ENCODE results near the gene KRT7. TPM values are rescaled to one million over a fixed set of nuclear protein-coding genes. Genes with fewer than 3 reads are reported as not detected.

The KRT7 gene
- total RNA-seq, 2 donors from 2014 or later, result 0.78 to 0.89 TPM

DNA sequence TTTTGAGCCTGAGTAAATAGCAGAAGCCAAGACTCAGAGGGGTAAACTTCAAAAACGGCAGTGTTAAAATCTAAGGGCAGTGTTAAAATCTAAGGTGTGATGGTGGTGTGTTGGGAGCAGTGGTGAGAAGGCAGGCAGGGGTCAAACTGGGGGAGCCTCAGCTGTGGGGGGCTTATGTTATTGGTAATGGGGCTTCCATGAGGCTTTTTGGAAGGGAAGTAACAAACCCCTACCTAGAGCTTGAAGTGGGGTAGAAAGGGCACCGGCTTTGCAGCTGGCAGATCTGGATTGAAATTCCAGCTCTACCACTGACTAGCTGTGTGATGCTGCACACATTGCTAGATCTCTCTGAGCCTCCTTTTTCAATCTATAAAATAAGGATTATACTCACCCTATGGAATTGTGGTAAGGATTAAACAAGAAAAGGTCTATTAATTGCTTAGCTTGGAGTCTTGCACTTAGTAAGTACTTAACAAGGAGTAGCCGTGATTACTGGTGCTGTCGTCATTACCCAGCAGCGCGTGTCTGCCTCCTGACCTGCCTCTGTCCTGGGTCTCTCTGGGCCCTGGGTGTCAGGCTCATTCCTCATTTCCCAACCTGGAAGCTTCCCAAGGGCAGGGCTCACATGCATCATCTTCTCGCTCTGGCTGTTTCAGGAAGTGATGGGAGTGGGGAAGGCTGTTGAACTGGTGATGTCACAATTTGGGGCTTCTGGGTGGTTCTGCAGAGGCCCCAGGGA is 22.7 kb upstream of the KRT7 start:
- DNase-seq (no peak), ATAC-seq (no peak)
- intact Hi-C loops (cut with DNase I, micrococcal nuclease), result no loop called here

DNA sequence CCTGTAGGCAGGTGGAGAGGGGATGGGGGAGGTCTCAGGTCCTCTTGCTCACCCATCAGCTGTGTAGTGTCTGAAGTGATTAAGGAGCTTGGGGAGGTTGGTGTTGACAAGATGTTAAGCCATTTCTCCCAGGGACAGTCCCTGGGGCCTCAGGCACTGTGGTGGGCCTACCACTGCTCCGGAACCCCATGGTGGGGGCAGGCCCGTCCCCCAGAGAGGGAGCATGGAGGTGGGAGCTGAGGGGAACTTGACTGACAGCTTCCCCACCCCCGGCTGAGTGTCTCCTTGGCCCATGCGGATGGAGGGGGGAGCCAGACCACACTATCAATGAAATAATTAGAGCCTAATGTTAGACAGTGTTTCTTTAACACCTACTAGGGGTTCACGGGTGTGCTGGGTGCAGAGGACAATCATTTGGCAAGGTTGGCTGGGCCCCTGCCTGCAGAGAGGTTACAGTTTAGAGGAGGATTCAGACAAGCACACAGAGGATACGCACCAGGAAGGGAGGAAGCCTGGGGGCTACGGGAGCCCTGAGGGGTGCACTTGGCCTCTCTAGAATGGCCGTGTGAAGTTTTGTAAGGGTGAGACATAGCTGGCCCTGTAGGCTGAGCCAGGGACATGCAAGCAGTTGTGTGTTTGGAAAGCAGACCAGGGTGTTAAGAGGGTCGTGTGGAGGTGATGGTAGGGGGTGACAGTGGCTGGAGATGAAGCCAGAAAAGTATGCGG is 22.0 kb upstream of the KRT7 start:
- DNase-seq (no peak), ATAC-seq (no peak)
- intact Hi-C loops (cut with DNase I, micrococcal nuclease), result no loop called here

DNA sequence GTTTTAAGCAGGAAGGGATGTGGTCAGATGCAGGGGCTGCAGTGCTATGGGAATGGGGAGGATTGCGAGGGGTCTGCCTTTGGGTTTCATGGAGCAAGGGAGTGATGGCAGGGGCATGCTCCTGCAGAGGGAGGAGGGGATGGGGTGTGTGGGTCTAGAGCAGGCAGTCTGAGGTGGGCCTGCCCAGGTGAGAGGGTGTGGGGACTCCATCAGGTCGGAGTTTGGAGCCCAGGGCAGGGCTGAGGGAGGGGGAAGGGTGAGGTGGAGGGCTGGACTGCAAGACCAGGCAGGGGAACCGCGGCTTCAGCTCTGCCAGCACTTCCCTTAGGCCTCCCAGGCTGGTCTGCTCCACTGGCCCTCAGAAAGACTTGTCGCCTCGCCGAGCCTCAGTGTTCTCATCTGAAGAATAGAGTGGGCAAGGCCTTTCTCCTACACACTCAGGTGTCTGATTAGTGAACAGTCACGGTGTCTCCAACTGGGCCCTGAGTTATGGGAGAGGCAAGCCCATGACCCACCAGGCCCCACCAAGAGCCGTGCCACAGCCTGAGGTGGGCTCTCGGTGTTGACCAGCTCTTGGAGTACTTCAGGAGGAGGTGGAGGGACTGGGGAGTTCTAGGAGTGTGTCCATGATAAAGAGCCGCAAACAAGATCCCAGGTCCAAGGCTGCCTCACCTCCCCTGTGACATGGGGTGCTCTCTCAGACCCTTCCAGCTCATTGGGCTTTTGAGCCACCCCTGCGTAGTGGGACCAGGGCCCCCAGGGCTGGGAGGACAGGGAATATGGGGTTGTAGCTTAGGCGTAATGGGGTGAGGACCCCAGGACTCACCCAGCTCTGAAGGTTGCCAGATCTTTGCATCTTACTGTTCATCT is 21.1 kb upstream of the KRT7 start:
- peak in 1 of 2 donors; percentile 21 for DNase-seq
- no peak for ATAC-seq
- intact Hi-C loops (cut with DNase I, micrococcal nuclease), result no loop called here

DNA sequence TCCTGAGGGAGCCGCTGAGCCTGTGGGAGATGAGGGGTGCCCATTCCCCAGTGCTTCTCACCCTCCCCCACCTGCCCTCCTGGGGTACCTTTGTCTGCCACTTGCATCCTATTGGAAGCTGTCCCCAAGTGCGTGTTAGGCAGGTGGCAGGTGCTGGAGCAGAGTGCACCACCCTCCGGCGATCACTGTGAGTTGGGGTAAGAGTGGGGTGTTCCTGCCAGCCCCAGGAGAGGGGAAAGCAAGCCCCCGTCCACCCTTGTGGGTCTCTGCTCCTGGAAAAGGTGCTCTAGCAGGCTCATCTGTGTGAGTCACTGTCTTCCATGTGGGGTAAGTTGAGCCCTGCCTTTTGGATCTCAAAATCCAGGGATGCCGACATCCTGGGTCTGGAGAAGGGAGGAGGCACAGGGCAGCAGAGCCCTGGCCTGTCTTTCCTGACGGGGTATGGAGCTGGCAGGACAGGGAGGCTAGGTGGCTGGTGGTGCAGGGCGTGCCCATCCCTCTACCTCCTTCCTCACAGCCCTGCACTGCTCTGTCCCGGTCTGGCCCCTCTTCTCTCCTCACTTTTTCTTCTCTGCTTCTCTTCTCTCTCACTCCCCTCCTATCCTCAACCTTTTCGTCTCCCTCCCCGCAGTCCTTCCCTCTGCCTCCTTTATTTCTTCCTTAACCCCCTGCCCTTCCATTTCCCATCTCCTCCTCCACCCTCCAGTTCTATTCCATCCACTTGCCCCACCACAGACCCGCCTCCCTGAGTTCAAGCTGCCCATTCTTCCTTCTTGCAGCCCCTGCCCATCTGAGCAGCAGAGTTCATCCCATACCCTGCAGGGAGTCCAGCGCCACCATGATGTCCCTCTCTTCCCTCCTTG is 20.1 kb upstream of the KRT7 start:
- DNase-seq (no peak), ATAC-seq (no peak)
- intact Hi-C loops (cut with DNase I, micrococcal nuclease), result no loop called here

DNA sequence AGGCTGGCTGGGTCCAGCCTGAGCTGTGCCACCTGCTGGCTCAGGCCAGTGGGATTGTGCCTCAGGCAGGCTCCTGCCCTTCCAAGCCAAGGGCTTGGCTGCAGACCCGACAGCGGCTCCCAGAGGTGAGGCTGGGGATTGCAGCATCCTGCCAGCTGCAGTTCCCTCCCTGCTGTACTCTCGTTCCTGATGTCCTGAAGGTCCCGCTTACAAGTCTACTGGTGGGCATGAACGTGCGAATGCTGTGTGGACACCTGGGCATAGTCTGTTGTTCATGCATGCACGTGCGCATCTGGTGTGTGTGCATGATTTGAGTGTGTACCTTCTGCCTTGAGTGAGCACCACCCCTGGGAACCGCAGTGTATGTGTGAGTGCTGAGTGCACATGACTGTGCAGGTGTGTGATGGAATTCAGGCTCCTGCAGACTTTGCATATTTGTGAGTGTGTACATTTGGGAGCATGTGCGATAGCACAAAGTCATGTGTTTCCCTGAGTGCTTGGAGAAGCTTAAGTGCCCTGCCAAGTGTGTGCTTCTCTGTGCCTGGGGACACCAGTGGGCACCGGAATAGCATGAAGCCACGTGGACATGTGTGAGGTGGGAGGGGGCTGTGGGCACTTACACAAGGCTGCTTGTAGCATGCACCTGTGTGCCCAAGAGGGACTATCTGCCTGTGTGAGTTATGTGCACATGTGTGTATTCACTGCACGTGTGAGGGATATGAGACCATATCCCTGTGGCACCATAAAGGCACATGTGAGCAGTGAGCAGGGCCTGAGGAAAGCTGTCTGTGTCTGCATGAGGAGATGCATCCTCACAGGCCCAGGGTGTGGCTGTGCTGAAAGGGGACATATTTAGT is 19.3 kb upstream of the KRT7 start:
- intact Hi-C loops (cut with DNase I, micrococcal nuclease), result no loop called here
- ATAC-seq (peak; percentile 81), DNase-seq (peak; percentile 71 to 73)

DNA sequence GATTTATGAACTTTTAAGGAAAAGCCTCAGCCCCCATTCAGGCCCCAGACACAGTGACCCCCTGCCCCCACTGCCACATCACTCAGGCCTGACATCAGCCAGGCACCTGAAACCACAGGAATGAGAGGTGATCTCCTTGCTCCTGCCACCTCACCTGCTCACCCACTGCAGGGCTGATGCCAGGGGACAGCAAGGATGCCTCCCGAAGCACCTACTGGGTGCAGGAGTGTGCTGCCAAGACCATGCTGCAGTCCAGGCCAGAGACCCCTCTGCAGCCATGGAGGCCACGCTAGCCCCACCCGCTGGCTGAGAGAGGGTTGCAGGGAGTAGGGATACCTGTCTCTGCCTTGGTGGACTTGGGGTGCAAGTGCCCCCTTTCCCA is 18.6 kb upstream of the KRT7 start:
- DNase-seq (no peak), ATAC-seq (no peak)
- intact Hi-C loops (cut with DNase I, micrococcal nuclease), result no loop called here

DNA sequence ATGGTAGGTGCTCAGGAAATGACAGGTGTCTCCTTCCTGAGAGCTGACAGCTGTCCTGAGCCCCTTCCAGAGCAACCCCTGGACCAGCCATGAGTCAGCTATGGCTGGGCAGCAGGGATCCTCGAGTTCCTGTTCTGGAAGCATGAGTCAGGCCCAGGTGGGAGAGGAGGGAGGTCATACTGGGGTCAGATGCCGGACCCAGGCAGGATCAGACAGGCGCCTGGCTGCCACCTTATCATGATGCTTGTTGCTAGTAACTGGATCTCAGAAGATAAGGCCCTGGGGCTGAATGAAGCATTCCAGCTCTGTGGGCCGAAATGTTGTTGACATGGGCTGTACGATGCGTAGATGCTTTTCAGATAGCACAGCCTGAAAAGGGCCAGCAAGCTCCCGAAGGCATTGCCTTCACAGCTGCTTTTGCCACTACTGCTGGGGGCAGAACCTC is 17.4 kb upstream of the KRT7 start:
- intact Hi-C loops (cut with DNase I, micrococcal nuclease), result no loop called here
- ATAC-seq (no peak), DNase-seq (peak in 1 of 2 donors; percentile 22)

DNA sequence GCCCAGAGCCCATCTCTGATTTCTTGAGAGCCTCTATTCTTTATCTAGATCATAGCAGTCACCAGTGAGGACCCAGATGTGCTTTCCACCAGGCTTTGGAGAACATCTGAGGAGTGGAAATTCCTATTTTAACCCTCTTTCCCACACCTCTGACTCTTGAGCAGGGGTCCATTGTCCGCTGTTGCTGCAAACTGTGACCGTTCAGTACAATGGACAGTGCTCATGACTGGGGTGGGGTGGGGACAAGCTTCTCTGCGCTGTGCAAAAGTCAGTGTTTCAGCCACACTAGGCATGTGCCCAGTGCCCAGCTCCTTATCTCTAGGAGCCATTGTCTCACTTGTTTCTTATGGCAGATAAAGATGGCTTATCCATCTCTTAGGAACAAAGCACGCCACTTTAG is 16.9 kb upstream of the KRT7 start:
- intact Hi-C loops (cut with DNase I, micrococcal nuclease), result no loop called here
- no peak for DNase-seq
- no peak for ATAC-seq

DNA sequence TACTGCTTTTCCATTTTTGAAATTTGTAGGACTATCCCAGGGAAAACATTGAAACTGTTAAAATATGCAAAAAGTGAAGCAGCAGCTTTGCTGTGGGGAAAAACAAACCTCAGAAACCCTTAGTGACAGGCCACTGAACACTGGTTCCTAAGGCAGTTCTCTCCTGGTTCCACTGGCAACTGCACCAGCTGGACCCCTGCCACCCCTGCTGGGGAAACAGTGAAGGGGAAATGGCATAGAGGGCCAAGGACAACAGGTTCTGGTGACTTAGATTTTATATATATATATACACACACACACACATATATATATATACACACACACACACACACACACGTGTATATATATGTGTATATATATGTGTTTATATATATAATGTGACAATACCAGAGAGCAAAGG is 16.2 kb upstream of the KRT7 start:
- intact Hi-C loops (cut with DNase I, micrococcal nuclease), result no loop called here

DNA sequence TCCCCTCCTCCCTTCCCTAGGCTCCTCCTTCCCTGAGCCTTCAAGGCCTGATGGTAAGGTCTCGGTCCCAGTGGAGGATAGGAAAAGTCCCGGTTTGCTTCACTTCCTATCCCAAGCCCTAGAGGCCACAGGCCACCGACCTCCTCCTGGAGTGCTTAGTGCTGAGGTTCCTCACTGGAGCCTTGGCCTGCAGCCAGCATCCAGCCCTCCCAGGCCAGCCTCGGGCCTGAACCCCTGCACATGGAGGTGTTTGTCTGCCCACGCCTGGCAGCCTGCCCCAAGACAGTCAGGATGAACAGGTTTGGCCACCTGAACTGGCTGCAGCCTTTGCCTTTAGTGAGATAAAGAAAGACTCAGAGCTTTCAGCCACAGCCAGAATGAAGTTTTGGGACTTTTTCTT is 15.8 kb upstream of the KRT7 start:
- ATAC-seq (peak; percentile 81), DNase-seq (peak; percentile 83 to 86)
- intact Hi-C loops (cut with DNase I, micrococcal nuclease), result no loop called here

More for the DNA sequence above, 16.2 kb upstream of the KRT7 start:
- DNase-seq (peak in 1 of 2 donors; percentile 26), ATAC-seq (no peak)

DNA sequence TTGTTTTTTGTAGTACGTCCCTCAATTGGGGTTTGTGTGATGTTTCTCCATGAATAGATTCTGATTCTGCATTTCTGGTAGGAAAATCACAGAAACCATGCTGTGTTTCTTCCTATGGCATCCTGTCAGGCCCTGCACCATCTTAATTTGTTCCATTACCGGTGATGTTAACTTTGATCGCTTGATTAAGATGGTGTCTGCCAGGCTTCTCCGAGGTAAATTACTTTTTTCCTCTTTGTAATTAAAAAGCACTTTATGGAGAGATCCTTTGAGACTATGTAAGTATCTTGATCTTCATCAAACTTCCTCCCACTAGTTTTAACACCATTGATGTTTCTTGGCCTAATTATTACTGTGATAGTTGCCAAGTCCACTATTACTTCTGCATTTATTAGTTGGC is 15.0 kb upstream of the KRT7 start:
- DNase-seq (no peak), ATAC-seq (no peak)
- intact Hi-C loops (cut with DNase I, micrococcal nuclease), result no loop called here

DNA sequence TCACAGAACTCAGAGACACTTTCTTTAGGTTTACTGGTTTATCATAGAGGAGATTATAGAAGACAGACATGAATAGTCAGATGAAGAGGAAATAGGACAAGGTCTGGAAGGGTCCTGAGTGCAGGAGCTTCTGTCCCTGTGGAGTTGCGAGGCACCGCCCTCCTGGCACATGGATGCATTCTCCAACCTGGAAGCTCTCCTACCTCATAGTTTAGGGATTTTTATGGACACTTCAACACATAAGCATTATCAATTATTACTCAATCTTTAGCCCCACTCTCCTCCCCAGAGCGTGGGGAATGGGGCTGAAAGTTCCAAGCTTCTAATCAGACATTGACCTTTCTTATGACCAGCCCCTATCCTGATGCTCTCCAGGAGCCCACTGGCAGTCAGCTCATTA is 12.6 kb upstream of the KRT7 start:
- no peak for ATAC-seq
- no peak for DNase-seq
- intact Hi-C loops (cut with DNase I, micrococcal nuclease), result no loop called here

DNA sequence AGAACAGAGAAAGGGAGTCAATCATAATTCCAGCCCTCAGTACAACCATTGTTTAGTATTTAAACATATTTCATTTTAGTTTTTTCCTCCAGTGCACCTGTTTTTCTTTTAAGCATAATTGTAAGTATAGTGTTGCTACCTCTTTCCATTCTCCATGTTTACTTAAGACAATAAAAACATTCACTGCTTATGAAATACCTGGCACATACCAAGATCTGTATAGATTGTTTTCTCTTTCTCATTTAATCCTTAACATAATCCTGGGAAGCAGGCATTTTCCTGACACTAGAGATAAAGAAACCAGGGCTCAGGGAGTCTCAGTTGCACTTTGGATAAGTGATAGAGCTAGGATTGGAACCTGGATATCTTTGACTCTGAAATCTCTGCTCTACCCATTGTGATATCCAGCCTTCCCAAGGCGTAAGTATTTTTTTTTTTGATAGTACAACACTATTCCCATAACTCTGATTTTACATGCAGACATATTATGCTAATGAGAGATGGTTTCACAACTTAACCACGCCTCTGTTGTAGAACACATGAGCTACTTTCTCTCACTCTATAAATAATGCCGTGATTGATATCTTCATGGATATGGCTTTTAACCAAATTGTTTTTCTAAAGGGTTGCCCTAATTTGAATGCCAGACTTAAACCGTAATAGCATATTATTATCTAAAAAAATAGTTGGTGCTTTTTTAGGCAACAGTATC is 11.8 kb upstream of the KRT7 start:
- intact Hi-C loops (cut with DNase I, micrococcal nuclease), result no loop called here
- ATAC-seq, result peak; percentile 14
- DNase-seq, result no peak

DNA sequence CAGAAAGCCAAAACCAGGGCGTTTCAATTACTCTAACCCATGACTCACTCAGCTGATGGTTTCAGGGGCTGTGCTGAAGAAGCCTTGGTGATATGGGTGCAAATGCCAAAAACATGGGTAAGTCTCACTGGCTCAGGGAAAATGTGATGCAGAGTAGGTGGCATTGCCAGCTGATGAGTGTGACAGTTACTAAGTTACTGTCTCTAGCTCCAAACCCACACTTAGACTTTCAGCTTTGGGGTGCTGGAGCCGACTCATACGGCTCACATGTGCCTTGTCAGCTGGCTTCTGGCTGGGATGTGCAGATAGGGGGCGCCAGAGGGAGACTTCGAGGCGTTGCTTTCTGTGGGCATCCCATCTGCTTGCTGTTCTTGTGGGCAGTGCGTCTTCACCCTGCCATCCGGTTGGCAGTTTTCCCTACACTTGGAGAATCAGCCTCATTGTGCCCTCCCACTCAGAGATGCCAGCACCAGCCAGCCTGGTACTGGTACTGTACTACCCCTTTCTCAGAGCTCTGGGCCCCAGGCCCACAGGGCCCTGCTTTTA is 11.1 kb upstream of the KRT7 start:
- intact Hi-C loops (cut with DNase I, micrococcal nuclease), result no loop called here
- DNase-seq (peak; percentile 62 to 76), ATAC-seq (peak; percentile 39)

DNA sequence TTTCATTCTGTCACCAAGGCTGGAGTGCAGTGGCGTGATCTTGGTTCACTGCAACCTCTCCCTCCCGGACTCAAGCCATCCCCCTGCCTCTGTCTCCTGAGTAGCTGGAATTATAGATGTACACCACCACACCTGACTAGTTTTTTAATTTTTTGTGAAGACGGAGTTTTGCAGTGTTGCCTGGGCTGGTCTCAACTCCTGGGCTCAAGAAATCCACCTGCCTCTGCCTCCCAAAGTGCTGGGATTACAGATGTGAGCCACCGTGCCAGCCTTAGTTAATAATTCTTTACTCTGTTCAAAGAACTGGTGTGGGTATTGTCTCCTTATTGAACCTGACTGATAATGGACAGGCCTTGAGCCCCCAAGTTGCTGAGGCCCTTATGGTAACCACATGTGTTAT is 10.4 kb upstream of the KRT7 start:
- DNase-seq (no peak), ATAC-seq (no peak)
- intact Hi-C loops (cut with DNase I, micrococcal nuclease), result no loop called here

DNA sequence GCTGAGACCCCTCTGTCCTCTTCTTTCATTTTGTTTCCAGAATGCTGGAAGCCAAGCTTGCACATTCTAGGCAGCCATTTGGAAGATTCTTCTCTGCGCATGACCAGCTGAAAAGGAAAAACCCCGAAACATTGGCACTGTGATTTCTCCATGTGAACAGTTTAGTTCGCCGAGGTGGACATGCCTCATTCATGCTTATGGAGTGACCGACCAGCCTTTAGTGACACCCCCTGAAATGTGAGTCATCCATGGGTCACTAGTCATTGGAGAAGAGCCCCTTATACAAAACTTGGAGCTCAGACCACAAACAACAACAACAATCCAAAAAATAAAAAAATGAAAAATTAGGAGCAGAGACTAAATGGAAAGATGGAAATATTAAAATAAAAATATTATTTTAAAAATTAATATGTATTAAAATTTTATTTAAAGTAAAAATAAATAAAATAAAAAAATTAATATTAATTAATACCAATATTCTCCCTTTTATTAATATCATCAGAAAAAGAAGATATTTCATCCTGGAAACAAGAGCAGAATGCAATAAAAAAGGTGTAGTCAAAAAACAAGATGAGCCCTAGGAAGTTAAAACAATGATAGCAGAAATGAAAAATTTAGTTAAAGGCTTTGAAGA is 9.5 kb upstream of the KRT7 start:
- no peak for ATAC-seq
- intact Hi-C loops (cut with DNase I, micrococcal nuclease), result no loop called here
- no peak for DNase-seq

DNA sequence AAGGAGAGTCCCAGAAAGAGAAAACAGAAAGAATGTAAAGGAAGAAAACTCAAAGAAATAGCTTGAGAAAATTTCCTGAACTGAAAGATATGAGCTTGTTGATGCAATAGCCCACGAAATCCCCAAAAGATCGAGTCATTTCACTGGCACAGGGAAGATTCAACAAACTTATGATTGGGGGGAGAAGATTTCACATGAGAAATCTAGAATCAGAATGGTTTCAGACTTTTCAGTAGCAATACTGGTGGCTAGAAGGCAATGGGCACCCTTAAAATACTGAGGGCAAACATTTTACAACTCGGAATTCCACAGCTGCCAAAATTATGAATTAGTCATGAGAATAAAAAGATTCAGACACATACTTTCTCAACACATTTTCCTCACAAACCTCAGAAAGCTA is 8.9 kb upstream of the KRT7 start:
- DNase-seq, result no peak
- intact Hi-C loops (cut with DNase I, micrococcal nuclease), result no loop called here
- ATAC-seq, result no peak

All from left colon (tissue), 2 donors.